Osteoblast (primary cell): Measurements from ENCODE around the gene DLD. TPM values are rescaled to one million over a fixed set of nuclear protein-coding genes. Genes with fewer than 3 reads are reported as not detected.
"Not testable (repeated sequence)": the region's sequence is repeated elsewhere in the genome, so short reads cannot be mapped to it uniquely, and the experiment has no call there.

Source experiments
- DNase-seq: peaks from one replicate; pipeline ENCODE4 v3.0.0; 2011; ENCODE audit warnings: low spot score, mixed read lengths; ENCODE audit not compliant: insufficient read length; ENCODE audit errors: missing footprints
- H2AFZ ChIP-seq: 2 replicates; pipeline ENCODE4 v1.6.0; 2011; ENCODE audit warnings: mild to moderate bottlenecking, low read length
- H3K27ac ChIP-seq: 2 replicates; pipeline ENCODE4 v1.5.1; 2011; ENCODE audit warnings: mild to moderate bottlenecking, low read depth, low read length, moderate library complexity
- H3K27me3 ChIP-seq: 2 replicates; pipeline ENCODE4 v1.6.0; 2012; ENCODE audit warnings: mild to moderate bottlenecking, control low read depth, inconsistent platforms, low read length, moderate library complexity; ENCODE audit not compliant: insufficient read depth
- H3K36me3 ChIP-seq: 2 replicates; pipeline ENCODE4 v1.5.1; 2011; ENCODE audit warnings: mild to moderate bottlenecking, low read length, control low read depth, moderate library complexity; ENCODE audit not compliant: insufficient read depth
- H3K4me1 ChIP-seq: 2 replicates; pipeline ENCODE4 v1.5.1; 2011; ENCODE audit warnings: mild to moderate bottlenecking, low read length, control low read depth, moderate library complexity; ENCODE audit not compliant: insufficient read depth
- H3K4me2 ChIP-seq: 2 replicates; pipeline ENCODE4 v1.6.0; 2011; ENCODE audit warnings: mild to moderate bottlenecking, low read length; ENCODE audit not compliant: insufficient read depth
- H3K4me3 ChIP-seq: fragments of 200-600 bp; sonication (generic); 3 replicates; pipeline ENCODE4 v1.5.1; 2012; ENCODE audit warnings: mild to moderate bottlenecking, low read length, inconsistent platforms; ENCODE audit not compliant: insufficient read depth
- H3K79me2 ChIP-seq: 2 replicates; pipeline ENCODE4 v1.6.0; 2012; ENCODE audit warnings: mild to moderate bottlenecking, low read length, control low read depth, inconsistent platforms; ENCODE audit not compliant: insufficient read depth
- H3K9me3 ChIP-seq: 2 replicates; pipeline ENCODE4 v1.5.1; 2011; ENCODE audit warnings: low read depth, low read length, control low read depth
- H4K20me1 ChIP-seq: 2 replicates; pipeline ENCODE4 v1.6.0; 2012; ENCODE audit warnings: mild to moderate bottlenecking, low read length, control low read depth; ENCODE audit not compliant: insufficient read depth
- CTCF ChIP-seq: IDR thresholded peaks from 2 replicates; pipeline ENCODE4 v1.5.1; 2011; ENCODE audit warnings: mild to moderate bottlenecking, low read depth, low read length, moderate library complexity; ENCODE audit errors: extremely low read depth
- total RNA-seq: library from RNA; depleted of rRNA; stranded (reverse); fragments of >200 nt; gene quantifications from 2 replicates; pipeline ENCODE4 v1.2.3, GENCODE V29; 2012

DLD gene
- total RNA-seq, 1 donor: 53.6 TPM

GRCh38 chr7:107917763-107918651 is 27.0 kb downstream of the DLD start:
- H3K4me2 ChIP-seq: no peak overlapping the region
- no peak for DNase-seq
- peaks cover 47% of the 10 kb centered on the region for H3K36me3 ChIP-seq
- H3K4me1 ChIP-seq: peaks cover 8% of the 10 kb centered on the region
- TF ChIP-seq CTCF: no peak
- no peaks in the 10 kb centered on the region for H4K20me1 ChIP-seq
- no peaks in the 10 kb centered on the region for H3K27me3 ChIP-seq
- H3K9me3 ChIP-seq: no peaks in the 10 kb centered on the region
- no peak overlapping the region for H3K27ac ChIP-seq
- H3K79me2 ChIP-seq: peaks cover 12% of the 10 kb centered on the region
- no peak overlapping the region for H2AFZ ChIP-seq
- H3K4me3 ChIP-seq: no peak overlapping the region

- no peaks in the 10 kb centered on the region for H4K20me1 ChIP-seq
- H3K79me2 ChIP-seq: peaks cover 8% of the 10 kb centered on the region
- TF ChIP-seq CTCF: no peak
- no peak overlapping the region for H3K4me3 ChIP-seq
- H3K4me1 ChIP-seq: peaks cover 8% of the 10 kb centered on the region
- H3K27ac ChIP-seq: no peak overlapping the region
- DNase-seq: no peak
- no peak overlapping the region for H3K4me2 ChIP-seq
- no peak overlapping the region for H2AFZ ChIP-seq
- H3K36me3 ChIP-seq: peaks cover 57% of the 10 kb centered on the region
- H3K27me3 ChIP-seq: no peaks in the 10 kb centered on the region
- H3K9me3 ChIP-seq: no peaks in the 10 kb centered on the region
These were observed 28.0 kb downstream of the DLD start for GRCh38 chr7:107918948-107919347.

GRCh38 chr7:107920048-107920772 is 29.2 kb downstream of the DLD start:
- no peak for TF ChIP-seq CTCF
- Histone ChIP-seq H4K20me1 (no peaks in the 10 kb centered on the region), H2AFZ (no peak overlapping the region), H3K27ac (peak overlapping the region; percentile 15), H3K4me1 (peaks cover 8% of the 10 kb centered on the region), H3K79me2 (no peaks in the 10 kb centered on the region), H3K27me3 (no peaks in the 10 kb centered on the region), H3K36me3 (peaks cover 69% of the 10 kb centered on the region), H3K4me3 (no peak overlapping the region), H3K9me3 (no peaks in the 10 kb centered on the region), H3K4me2 (no peak overlapping the region)
- peak; percentile 59 for DNase-seq

GRCh38 chr7:107921826-107922225 is 30.8 kb downstream of the DLD start:
- not testable (repeated sequence) for H4K20me1 ChIP-seq, H3K27me3 ChIP-seq, H3K27ac ChIP-seq, H3K9me3 ChIP-seq, DNase-seq, H3K4me2 ChIP-seq, H2AFZ ChIP-seq, H3K4me1 ChIP-seq, H3K4me3 ChIP-seq, H3K79me2 ChIP-seq
- H3K36me3 ChIP-seq: peaks cover 72% of the 10 kb centered on the region
